Natural killer cell (primary cell): ENCODE results near the gene CXorf58. TPM values are rescaled to one million over a fixed set of nuclear protein-coding genes. Genes with fewer than 3 reads are reported as not detected.

Experiments
- ATAC-seq, 3 donors: fragments of 150-1000 bp in 2 of 3; fragments of 200-7000 bp in 1 of 3; cut with Tn5 transposase; 1 replicate in 1 of 3; 2 replicates in 2 of 3; pipeline ENCODE4 v1.10.0; 2021; ENCODE audit warnings: mild to moderate bottlenecking in 2 of 3, moderate library complexity in 2 of 3
- DNase-seq, 2 donors: peaks; one replicate each; pipeline versions ENCODE4 v3.0.0 to v3.0.0-alpha.2; 2013 to 2021; ENCODE audit warnings: mixed read lengths in 1 of 2
- H3K27ac ChIP-seq: one replicate; pipeline ENCODE4 v1.5.1; 2013; ENCODE audit warnings: mild to moderate bottlenecking, low read length
- H3K27me3 ChIP-seq: one replicate; pipeline ENCODE4 v1.6.1; 2013; ENCODE audit warnings: low read length; ENCODE audit not compliant: control insufficient read depth, insufficient read depth
- H3K36me3 ChIP-seq: one replicate; pipeline ENCODE4 v1.6.1; 2013; ENCODE audit warnings: low read length; ENCODE audit not compliant: control insufficient read depth, insufficient read depth
- H3K4me1 ChIP-seq: one replicate; pipeline ENCODE4 v1.6.1; 2013; ENCODE audit warnings: low read length; ENCODE audit not compliant: control insufficient read depth, insufficient read depth
- H3K4me3 ChIP-seq: one replicate; pipeline ENCODE4 v1.5.1; 2013; ENCODE audit warnings: low read length
- H3K9me3 ChIP-seq: one replicate; pipeline ENCODE4 v1.6.1; 2013; ENCODE audit warnings: low read length; ENCODE audit not compliant: control insufficient read depth, insufficient read depth
- H3K27ac Mint-ChIP-seq, 2 donors: one replicate each; pipeline ENCODE4 v1.8.0; 2022; ENCODE audit warnings: mild to moderate bottlenecking in 2 of 2, mixed read lengths in 2 of 2, moderate library complexity in 1 of 2
- H3K27me3 Mint-ChIP-seq, 2 donors: one replicate each; pipeline ENCODE4 v1.8.0; 2022; ENCODE audit warnings: low read depth in 2 of 2, mixed read lengths in 2 of 2
- H3K36me3 Mint-ChIP-seq: one replicate; pipeline ENCODE4 v1.8.0; 2022; ENCODE audit warnings: mixed read lengths
- H3K4me1 Mint-ChIP-seq, 2 donors: one replicate each; pipeline ENCODE4 v1.8.0; 2022; ENCODE audit warnings: mixed read lengths in 2 of 2
- H3K4me3 Mint-ChIP-seq: one replicate; pipeline ENCODE4 v1.8.0; 2022; ENCODE audit warnings: mild to moderate bottlenecking, moderate library complexity, mixed read lengths
- H3K9me3 Mint-ChIP-seq, 2 donors: one replicate each; pipeline ENCODE4 v1.8.0; 2022; ENCODE audit warnings: mixed read lengths in 2 of 2
- WGBS: methylation state at CpG from one replicate; pipeline ENCODE4 v1.1.7; 2013; ENCODE audit warnings: missing lambda C conversion rate; ENCODE audit not compliant: insufficient coverage; 5-methylcytosine and 5-hydroxymethylcytosine counted together
- intact Hi-C: fragments of 100-400 bp; cut with micrococcal nuclease; formaldehyde crosslinking; loops from one replicate; pipeline ENCODE4 v1.14.2; 2022
- total RNA-seq, 4 donors: library from RNA; stranded (reverse); fragments of 120-200 nt in 1 of 4; gene quantifications; one replicate each; pipeline versions ENCODE4 v1.2.3 to v1.2.4, GENCODE V29; 2013 to 2022
- TF ChIP-seq, protein P1 (sequence below): fragments of 200-600 bp; IDR thresholded peaks from one replicate; pipeline ENCODE4 v1.8.0; 2022; ENCODE audit warnings: antibody characterized with exemption

CXorf58 gene
- total RNA-seq, 3 donors from 2014 or later (not counting 1 experiment from before 2014, with no cell fraction given): not detected

GRCh38 chrX:23879380-23880090, 28.3 kb upstream of the CXorf58 start:
- Mint-ChIP-seq H3K4me3 (no peak overlapping the region), H3K36me3 (no peaks in the 10 kb centered on the region), H3K27me3 (no peaks in the 10 kb centered on the region), H3K9me3 (no peaks in the 10 kb centered on the region), H3K27ac (no peak overlapping the region), H3K4me1 (peaks cover 0 to 4% of the 10 kb centered on the region in 2 donors)
- Histone ChIP-seq H3K9me3 (no peaks in the 10 kb centered on the region), H3K27me3 (no peaks in the 10 kb centered on the region), H3K4me3 (no peak overlapping the region), H3K36me3 (no peaks in the 10 kb centered on the region), H3K27ac (no peak overlapping the region), H3K4me1 (no peaks in the 10 kb centered on the region)
- no peak for DNase-seq
- TF ChIP-seq, protein P1, sequence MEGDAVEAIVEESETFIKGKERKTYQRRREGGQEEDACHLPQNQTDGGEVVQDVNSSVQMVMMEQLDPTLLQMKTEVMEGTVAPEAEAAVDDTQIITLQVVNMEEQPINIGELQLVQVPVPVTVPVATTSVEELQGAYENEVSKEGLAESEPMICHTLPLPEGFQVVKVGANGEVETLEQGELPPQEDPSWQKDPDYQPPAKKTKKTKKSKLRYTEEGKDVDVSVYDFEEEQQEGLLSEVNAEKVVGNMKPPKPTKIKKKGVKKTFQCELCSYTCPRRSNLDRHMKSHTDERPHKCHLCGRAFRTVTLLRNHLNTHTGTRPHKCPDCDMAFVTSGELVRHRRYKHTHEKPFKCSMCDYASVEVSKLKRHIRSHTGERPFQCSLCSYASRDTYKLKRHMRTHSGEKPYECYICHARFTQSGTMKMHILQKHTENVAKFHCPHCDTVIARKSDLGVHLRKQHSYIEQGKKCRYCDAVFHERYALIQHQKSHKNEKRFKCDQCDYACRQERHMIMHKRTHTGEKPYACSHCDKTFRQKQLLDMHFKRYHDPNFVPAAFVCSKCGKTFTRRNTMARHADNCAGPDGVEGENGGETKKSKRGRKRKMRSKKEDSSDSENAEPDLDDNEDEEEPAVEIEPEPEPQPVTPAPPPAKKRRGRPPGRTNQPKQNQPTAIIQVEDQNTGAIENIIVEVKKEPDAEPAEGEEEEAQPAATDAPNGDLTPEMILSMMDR: no peak
- intact Hi-C loops: no loop called here
- 89% methylated on average over 1 of the region's 2 CpGs for WGBS
- no peak for ATAC-seq

GRCh38 chrX:23883737-23884354, 24.0 kb upstream of the CXorf58 start:
- WGBS: 77% methylated on average over 9 of the region's 9 CpGs
- intact Hi-C loops: no loop called here

DNA sequence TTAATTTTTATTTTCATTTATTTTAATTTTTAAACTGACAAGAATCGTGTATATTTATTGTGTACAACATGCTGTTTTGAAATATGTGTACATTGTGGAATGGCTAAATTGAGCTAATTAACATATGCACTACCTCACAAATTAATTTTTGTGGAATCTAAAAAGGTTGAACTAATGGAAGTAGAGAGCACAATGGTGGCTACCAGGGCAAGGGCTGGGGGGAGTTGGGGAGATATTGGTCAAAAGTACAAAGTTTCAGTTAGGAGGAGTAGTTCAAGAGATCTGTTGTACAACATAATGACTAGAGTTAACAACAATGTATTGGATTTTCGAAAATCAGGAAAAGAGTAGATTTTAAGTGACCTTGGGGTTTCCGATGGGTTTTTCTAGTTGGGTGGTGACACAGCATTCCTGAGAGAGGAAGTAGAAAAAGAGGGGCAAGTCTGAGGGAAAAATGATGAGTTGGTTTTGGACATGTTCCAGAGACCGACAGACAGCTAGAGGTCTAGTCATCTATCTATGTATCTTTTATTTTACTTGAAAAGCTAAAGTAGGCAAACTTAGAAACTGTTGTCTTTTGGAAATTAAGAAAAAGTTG, 23.3 kb upstream of the CXorf58 start:
- Mint-ChIP-seq H3K9me3 (no peaks in the 10 kb centered on the region), H3K4me1 (peaks cover 14 to 19% of the 10 kb centered on the region in 2 donors), H3K27ac (no peak overlapping the region), H3K27me3 (no peaks in the 10 kb centered on the region), H3K4me3 (no peak overlapping the region), H3K36me3 (no peaks in the 10 kb centered on the region)
- intact Hi-C loops: no loop called here
- no peaks in the 10 kb centered on the region for H3K27me3 ChIP-seq
- WGBS: 57% methylated on average over 2 of the region's 4 CpGs
- no peak for DNase-seq
- H3K27ac ChIP-seq: no peak overlapping the region
- H3K36me3 ChIP-seq: no peaks in the 10 kb centered on the region
- ATAC-seq: no peak
- TF ChIP-seq, protein P1: no peak
- H3K4me1 ChIP-seq: no peaks in the 10 kb centered on the region
- H3K4me3 ChIP-seq: no peak overlapping the region
- H3K9me3 ChIP-seq: no peaks in the 10 kb centered on the region

More at GRCh38 chrX:23883737-23884354, 24.0 kb upstream of the CXorf58 start:
- Histone ChIP-seq H3K36me3 (no peaks in the 10 kb centered on the region), H3K27me3 (no peaks in the 10 kb centered on the region), H3K4me3 (no peak overlapping the region), H3K4me1 (no peaks in the 10 kb centered on the region), H3K27ac (no peak overlapping the region), H3K9me3 (no peaks in the 10 kb centered on the region)
- Mint-ChIP-seq H3K27ac (no peak overlapping the region), H3K4me1 (peaks cover 14 to 19% of the 10 kb centered on the region in 2 donors), H3K27me3 (no peaks in the 10 kb centered on the region), H3K9me3 (no peaks in the 10 kb centered on the region), H3K4me3 (no peak overlapping the region), H3K36me3 (no peaks in the 10 kb centered on the region)
- TF ChIP-seq, protein P1: no peak
- DNase-seq (no peak), ATAC-seq (no peak)
